Stimulated activated CD4-positive, alpha-beta T cell treated with anti-CD3 and anti-CD28 coated beads, Interleukin-2, amount 100 ng/mL, for 48 hours (primary cell): ENCODE measurements around the gene COMMD3.

Experiments used
- DNase-seq, 2 donors: peaks; one replicate each; pipeline ENCODE4 v3.0.0-alpha.2; 2020

The COMMD3 gene

GRCh38 chr10:22320591-22321155 lies 4.5 kb downstream of the COMMD3 start, which contains the start of gene BMI1:
Gene BMI1, plus strand, starts transcription at chr10:22321099. Its CDS starts 5,351 bp downstream, at chr10:22326450.
- DNase-seq: peak; percentile 40 to 56

GRCh38 chr10:22321156-22321923 lies 5.2 kb downstream of the COMMD3 start:
- DNase-seq: no peak

- DNase-seq: no peak
Observed at GRCh38 chr10:22321924-22322640, 5.9 kb downstream of the COMMD3 start.

GRCh38 chr10:22322641-22323160 lies 6.5 kb downstream of the COMMD3 start:
- DNase-seq: no peak

GRCh38 chr10:22323538-22324305 lies 7.5 kb downstream of the COMMD3 start:
- no peak for DNase-seq

- DNase-seq: no peak
Observed at GRCh38 chr10:22324413-22324812, 8.2 kb downstream of the COMMD3 start.

GRCh38 chr10:22324893-22325271 lies 8.7 kb downstream of the COMMD3 start:
- no peak for DNase-seq

- DNase-seq: no peak
Observed at GRCh38 chr10:22325272-22326144, 9.3 kb downstream of the COMMD3 start.

- DNase-seq: no peak
Observed at GRCh38 chr10:22326145-22326702, 10.0 kb downstream of the COMMD3 start.

- no peak for DNase-seq
Observed at GRCh38 chr10:22329150-22329549, 13.0 kb downstream of the COMMD3 start.

- no peak for DNase-seq
Observed at GRCh38 chr10:22332116-22332692, 16.0 kb downstream of the COMMD3 start.

GRCh38 chr10:22333167-22333974 lies 17.2 kb downstream of the COMMD3 start:
- DNase-seq: no peak

- DNase-seq: no peak
Observed at GRCh38 chr10:22333975-22334282, 17.7 kb downstream of the COMMD3 start.

GRCh38 chr10:22334414-22335172 lies 18.4 kb downstream of the COMMD3 start:
- no peak for DNase-seq

- DNase-seq: no peak
Observed at GRCh38 chr10:22335173-22335933, 19.2 kb downstream of the COMMD3 start.

- no peak for DNase-seq
Observed at GRCh38 chr10:22338185-22338900, 22.2 kb downstream of the COMMD3 start.

GRCh38 chr10:22338931-22339330 lies 22.7 kb downstream of the COMMD3 start:
- DNase-seq: no peak

GRCh38 chr10:22339761-22340328 lies 23.7 kb downstream of the COMMD3 start:
- DNase-seq: no peak
